Measurements from ENCODE around the gene CDV3.

CDV3 gene

DNA sequence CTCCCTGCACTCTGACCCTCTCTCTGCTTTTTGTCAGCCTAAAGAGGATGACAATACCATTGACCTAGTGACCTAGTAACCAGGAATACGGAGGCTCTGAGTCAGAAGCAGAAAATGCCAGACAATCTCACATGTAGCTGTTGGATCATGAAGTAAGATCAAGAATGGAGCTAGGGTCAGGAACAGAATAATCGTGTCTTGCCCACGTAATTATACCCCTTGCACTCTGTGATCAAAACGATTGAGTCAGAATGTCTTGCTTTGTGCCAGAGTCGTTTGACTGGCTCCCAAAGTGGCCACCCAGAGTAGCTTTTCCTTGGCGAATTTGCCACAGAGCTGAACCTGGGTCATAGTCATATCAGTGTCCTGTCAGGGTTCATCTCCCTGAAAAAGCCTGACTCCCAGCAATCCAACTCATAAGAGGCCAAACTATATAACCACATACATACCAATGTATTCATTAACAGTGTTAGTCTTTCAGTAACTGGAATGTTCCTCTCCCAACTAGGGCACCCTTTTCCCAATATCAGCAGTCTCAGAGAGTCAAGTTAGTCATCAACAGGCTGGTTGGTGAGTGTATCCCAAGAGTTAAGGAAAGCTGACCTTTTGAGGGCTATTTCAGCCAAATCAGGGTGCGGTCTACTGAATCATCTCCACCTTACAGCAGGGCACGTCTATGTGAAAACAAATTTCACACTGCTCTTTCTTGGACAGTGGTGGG lies 5.0 kb upstream of the CDV3 start:
- peak; percentile 46 for DNase-seq (ENCODE audit: low spot score)

DNA sequence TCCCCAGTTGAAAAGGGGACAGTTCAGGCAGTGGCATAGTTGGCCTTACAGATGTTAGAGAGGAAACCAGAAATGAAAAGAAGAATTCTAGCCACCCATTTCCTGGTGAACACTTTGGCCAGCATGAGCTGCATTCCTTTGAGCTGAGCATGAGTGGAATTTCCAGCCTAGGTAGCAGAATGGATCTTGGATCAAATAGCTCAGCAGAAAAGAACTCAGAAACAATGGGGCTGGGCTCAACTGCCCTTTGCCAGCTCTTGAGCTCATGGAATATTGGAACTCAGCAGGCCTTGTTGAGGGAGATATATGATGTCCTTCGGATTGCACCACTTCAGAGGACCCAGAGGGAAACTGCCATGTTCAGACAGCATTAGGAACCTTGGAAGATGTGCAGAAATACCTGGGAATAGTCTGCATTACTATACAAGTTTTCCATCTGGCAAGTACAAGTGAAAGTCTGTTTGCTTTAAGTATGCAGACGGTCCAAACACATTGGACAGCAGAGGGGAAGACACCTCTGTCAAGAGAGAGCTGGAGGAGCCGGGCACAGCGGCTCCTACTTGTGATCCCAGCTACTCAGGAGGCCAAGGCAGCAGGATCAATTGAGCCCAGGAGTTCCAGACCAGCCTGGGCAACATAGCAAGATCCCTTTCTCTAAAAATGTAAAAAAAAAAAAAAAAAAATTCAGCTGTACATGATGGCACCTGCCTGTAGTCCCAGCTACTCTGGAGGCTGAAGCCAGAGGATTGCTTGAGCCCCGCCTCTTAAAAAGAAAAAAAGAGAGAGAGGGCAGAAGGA lies 3.1 kb upstream of the CDV3 start:
- DNase-seq (ENCODE audit: low spot score): no peak

DNA sequence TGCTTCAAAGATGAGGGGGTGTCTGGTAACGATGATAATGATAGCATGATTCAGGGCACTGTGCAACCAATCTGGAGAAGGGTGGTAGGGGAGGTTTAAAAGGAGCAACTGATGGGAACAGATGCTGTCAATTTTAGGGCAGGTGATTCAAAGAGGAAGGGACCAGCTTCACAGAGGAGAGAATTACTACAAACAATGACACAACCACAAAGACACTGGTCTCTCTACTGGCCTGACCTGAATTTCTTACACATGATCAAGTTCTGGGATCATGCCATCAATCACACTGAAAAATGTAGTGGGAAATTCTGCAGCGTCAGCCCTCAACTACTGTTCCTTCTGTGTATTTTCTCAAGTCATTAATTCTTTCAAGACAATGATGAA lies 2.6 kb upstream of the CDV3 start:
- no peak for DNase-seq (ENCODE audit: low spot score)

DNA sequence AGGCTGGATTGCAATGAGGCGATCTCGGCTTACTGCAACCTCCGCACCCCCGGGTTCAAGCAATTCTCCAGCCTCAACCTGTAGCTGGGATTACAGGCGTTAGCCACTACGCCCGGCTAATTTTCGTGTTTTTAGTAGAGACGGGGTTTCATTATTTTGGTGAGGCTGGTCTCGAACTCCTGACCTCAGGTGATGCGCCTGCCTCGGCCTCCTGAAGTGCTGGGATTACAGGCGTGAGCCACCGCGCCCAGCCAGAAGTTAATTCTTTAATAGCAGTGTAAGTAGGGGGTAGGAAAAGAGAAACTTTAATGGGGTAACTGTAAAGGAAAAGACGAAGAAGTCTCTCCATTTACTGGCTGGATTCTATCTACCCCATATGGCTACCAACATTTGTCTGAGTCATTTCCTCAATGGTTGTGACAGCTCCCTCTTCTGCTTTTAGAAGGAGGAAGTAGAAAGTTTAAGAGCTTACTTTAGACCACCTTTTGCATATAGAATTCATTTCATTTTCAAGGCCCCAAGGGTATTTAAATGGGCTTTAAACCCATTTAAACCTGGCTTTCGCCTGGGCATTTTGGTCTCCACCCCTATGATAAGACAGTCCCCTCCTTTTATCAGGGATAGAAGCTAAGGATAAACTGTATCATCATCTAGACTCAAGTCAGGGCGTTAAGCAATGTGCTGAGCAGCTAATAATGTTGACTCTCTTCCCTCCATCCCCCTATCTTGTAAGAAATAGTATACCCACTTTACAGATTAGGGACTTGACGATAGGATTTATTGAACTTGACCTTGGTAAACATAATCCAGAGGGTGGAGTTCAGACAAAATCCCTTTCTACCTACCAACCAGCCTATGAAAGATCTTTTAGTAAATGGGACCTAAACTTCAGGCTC lies 1.1 kb upstream of the CDV3 start:
- no peak for DNase-seq (ENCODE audit: low spot score)

DNA sequence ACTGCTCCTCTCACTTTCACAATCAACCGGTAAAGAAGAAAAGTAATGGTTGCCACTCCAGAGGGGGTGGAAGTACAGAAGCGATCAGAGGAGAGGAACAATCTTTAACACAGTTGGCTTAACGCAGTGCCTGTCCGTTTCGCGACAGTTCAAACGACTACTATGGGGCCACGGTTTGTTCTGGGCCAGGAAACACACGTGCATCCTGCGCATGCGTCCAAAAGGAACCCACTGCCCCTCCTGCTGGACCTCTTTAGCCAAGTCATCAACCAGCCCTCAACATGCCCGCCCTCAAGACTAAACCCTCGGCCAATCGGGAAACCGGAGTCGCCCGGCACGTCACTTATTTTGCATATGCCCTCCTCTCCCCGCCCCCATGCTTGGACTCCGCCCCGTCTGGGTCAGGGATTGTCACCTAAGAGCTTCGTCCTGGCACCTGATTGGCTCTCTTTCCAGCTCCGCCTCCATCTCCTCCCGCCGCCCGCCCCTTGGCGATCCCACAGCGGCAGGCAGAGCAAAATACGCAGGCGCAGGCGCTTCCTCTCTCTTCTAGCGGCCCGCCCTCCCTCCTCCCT lies 345 bp upstream of the CDV3 start:
- DNase-seq (ENCODE audit: low spot score): peak; percentile 100

DNA sequence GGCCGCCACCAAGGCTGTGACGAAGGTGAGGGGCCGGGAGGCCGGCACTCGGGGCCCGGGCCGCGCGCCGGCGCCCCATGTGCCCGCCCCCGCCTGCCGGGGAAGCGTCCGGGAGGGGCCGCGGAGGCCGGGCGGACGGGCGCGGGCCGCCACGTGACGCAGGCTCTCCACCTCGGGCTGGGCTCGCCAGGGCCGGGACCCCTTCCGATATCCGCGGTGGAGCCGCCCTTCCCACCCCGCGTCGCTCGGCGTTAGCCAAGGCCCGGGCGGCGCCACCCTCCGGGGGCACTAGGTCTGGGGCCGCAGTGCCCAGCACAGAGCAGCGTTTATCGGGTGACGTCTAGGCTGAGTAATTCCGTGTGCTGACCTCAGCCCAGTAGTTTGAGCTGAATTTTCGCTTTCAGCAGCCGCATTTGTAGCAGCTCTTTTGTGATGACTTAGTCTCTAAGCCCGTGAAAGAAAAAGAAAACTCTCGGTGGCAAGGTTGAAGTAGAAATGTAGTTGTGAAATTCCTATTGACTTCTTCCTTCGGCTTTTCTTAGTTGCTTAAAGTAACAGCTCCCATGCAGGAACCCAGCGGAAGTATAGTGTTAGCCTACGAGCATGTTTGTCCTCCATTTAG lies 885 bp downstream of the CDV3 start:
- peak; percentile 45 for DNase-seq (ENCODE audit: low spot score)

DNA sequence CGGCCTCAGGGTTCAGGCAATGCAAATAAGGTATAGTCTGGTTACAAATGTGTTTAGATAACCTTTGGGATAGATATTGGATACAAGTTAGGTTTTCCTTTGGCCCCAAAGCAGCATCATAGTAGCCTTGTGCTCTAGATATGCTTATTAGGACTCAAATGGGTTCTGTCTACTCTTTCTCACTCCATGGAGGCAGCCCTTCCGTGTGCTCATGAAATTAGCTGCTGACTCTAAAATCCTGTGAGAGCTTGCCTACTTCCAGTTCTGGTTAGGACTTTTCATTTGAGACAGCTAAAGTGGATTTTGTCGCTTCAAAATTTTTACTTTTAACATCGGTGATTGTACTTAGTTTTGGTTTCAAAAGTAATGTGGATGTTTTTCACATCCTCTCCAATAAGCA lies 1.6 kb downstream of the CDV3 start:
- DNase-seq (ENCODE audit: low spot score): no peak

DNA sequence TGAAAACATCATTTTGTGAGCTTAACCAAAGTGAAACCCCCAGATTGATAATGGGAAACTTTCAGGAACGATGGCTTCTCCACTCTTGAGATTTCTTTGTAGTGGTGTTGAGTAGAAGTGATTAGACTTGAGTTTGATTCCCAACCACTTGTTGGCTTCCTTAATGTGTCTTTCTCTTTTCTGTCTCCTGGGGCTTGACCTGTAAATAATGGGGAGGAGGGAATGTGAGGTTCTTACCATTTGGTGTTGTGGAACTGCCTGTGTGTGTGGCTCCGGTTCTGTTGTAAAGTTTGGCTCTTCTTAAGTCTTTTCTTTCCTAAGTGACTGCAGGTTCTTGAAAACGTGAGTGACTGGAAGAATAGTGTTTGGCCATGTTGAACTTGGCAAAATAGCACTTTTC lies 2.7 kb downstream of the CDV3 start:
- no peak for DNase-seq (ENCODE audit: low spot score)

DNA sequence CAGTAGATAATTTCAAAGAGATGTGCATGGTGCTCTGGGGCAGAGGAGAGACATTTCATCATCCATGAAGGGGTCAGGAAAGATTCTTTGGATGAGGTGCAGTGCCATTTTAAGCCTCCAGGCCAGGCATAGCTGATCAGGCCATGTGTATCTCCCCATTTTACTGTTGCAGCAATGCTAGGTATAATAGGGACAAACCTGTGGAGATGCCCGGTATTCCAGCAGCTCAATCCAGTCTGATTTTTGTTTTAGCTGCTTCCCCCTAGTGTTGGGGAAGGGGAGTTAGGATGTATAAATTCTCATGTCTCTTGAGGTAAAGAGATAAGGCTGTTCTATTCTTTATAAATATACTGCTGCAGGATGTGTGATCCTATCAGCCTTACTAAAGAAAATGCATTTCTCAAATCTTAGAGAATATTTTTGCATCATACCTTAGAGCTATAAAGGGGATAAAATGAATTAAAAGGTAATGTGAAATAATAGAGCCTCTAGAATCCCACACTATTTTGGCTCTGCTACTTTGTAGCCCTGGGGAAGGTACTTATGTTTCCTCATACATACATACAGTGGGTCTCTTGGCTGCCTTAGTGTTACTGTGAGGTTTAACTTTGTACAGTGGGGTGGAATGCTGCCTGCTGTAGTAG lies 5.2 kb downstream of the CDV3 start:
- peak; percentile 63 for DNase-seq (ENCODE audit: low spot score)

DNA sequence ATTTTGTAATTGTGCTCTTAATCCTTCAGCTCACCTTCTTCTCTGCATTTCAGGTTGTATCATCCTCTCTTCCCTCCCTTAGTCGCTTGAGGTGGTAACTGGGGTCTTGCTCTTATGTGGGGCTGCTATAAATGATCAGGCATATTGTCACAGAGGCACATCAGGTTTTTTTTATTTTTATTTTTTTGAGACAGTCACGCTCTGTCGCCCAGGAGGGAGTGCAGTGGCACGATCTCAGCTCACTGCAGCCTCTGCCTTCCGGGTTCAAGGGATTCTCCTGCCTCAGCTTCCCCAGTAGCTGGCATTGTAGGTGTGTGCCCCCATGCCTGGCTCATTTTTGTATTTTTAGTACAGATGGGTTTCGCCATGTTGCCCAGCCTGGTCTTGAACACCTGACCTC lies 9.9 kb downstream of the CDV3 start:
- DNase-seq (ENCODE audit: low spot score): no peak

DNA sequence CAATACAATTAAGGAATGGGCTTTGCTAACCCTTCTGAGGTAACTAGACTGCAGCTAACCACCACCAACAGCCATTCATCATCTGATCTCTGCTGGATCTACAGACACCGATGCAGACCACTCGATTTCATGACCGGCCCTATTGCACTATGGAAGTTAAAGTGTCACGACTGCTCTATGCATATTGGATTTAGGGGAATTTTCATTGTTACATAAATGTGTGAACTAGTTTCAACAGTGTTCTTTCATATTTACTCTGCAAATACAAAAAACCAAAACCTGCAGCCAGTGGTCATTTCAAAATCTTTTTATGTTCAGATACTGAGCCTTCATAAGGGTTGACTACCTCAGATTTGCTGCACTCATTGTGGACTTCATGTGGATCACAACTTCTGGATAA lies 14.5 kb downstream of the CDV3 start:
- no peak for DNase-seq (ENCODE audit: low spot score)

DNA sequence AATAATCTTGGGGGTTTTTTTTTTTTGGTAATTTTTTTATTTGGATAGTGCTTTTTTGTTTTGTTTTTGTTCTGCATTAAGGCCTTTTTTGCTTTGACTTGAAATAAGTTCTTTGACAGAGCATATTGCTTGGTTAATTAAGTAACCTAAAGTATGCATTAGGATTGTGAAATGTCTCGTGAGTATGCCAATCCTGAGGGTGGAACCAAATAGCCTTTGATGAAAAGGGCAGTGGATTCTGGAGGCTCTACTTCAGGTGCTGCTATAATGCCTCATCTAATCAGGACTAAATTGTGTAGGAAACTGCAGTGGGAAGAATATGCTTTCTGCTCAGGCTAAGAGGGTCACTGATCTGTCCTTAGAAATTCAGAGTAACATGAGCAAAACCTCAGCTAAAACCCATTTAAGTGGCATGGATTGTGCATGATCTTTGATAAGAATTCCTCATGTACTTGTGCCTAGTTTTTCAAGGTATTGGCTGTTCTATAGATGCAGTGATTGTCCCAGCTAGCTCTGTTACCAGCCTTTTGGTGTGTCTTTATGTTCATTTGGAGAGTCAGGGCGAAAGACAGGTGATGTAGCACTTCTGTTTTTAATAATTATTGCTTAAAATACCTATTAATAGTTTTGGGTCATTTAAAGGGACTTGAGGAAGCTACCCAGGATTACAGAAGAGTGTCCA lies 15.4 kb downstream of the CDV3 start:
- DNase-seq (ENCODE audit: low spot score): no peak

DNA sequence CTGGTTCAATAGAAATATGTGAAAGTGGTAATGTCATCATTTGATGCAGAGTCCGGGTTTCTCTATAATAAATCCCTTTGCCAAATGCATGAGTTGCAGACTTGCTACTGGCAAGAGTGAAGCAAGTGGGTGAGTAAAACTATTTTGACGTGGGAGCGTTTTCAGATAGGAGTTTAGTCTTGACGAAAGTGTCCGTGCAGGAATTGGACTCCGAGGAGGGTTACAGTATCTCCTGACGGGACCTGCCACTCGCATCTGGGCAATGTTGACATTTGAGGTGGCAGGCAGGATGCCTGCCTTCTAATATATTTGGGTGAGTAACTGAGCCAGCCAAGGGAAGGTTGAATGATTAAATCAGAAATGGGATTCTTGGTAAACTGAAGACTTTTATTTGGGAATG lies 16.0 kb downstream of the CDV3 start:
- DNase-seq (ENCODE audit: low spot score): no peak

DNA sequence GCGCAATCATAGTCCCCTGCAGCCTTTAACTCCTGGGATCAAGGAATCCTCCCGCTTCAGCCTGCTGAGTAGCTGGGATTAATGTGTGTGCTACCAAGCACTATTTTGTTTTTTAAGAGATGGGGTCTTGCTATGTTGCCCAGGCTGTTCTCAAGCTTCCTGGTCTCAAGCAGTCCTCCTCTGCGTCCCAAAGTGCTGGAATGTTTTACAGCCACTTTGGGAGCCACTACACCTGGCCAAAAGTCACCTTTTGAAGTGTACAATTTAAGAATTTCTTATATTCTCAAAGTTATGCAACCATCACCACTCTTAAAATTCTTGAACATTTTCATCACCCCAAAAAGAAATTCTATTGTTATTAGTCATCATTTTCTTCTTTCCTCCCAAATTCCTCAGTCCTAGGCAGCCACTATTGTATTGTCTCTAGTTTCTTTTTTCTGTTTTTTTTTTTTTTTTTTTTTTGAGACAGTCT lies 17.8 kb downstream of the CDV3 start:
- DNase-seq (ENCODE audit: low spot score): no peak

DNA sequence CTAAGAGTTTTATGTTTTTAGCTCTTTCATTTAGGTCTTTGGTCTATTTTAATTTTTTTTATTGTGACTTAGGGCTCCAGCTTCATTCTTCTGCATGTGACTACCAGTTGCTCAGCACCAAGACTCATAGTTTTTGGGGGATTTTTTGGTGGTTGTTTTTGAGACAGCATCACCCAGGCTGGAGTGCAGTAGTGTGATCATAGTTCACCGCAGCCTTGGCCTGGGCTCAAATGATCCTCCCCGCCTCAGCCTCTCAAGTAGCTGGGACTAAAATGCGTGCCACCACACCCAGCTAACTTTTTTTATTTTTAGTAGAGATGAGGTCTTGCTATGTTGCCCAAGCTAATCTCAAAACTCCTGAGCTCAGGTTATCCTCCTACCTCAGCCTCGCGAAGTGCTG lies 19.4 kb downstream of the CDV3 start:
- DNase-seq (ENCODE audit: low spot score): no peak

DNA sequence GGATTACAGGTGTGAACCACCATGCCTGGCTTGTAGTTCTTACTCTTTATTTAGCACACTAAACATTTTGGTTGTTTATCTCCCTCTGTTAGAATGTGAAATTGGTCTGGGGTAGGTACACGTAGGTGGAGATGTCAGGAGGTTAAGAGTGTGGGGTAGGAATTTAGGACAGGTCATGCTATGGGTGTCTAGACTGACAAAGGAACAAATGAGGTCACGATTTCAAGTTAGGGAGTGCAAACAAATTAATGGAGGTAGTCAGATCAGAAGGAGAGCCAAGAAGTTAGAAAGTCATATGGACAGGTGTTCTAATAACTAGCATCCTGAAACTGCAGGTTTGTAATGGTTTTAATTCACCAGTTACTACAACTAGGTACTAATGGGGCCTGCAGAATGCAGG lies 19.8 kb downstream of the CDV3 start:
- DNase-seq (ENCODE audit: low spot score): no peak

DNA sequence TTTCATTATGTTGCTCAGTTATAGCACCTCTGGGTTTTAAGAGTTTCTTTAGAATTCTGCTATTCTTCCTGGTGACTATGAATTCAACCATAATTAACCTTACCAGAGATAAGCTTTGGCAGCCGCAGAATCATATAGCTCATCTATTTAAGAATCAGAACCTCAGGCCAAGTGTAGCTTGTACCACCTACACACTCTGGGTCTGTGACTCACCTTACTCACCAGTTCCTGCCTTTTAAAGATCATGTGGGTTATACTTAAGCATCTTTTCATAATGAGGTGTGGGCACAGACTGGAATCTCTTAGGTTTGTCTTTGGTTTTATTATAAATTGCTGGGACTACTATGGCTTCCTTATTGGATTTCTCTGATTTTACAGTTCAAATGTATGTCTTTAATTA lies 21.9 kb downstream of the CDV3 start:
- no peak for DNase-seq (ENCODE audit: low spot score)

DNA sequence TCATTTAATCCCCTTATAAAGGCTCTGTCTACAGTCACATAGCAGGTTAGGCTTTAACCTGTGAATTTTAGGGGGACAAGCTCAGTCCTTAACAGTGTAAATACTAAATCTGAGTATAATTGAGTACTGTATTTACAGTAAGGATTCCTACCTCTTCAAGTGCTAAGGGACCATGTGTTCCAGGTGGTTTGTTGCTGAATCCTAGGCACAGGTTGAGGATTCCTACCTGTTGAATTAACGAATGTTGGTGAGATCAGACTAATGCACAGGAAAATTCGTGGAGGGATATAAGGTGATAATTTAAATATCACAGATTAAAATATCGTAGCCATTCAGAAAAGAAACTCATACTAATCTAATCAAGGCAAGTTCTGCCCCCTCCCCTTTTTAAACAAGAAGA lies 24.9 kb downstream of the CDV3 start:
- no peak for DNase-seq (ENCODE audit: low spot score)

DNA sequence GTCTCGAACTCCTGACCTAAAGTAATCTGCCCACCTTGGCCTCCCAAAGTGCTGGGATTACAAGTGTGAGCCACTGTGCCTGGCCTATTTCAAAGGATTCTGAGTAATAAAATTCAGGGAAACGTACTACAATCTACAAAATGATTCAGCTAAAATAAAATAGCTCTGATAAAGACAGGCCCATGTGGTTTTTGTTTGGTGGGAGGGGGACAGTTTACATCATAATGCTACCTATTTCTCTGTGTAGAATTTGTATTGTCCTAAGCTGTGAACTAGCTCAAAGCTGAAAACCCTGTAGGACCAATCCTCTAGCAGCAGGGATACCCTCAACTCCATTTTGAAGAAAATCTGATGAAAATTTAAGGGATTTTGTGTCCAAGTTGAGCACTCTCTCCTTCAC lies 25.8 kb downstream of the CDV3 start:
- DNase-seq (ENCODE audit: low spot score): no peak

DNA sequence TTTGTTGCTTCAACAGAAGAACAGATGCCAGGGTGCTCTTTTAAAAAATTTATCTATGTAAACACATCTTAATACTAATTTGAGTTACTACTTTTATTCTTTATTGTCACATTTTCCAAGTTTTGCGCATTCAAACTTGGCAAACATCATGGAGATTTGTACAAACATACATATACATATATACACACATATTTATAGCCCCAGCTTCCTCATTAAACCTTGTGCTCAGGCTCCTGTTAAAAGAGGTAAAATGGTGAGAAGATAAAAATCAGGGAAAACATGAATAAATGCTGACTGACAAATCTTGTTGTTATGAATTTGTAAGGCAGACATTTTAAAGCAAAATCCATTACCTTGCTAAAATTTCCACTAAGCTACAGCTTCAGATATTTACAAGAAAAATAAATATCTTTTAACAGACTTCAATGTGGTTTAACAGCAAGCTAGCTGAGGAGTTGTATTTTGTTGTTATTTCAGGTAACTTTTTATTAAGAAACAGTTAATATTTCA lies 27.1 kb downstream of the CDV3 start:
- DNase-seq (ENCODE audit: low spot score): no peak

All from SK-N-DZ (cell line).